ENCODE results near the gene SNRNP27. TPM values are rescaled to one million over a fixed set of nuclear protein-coding genes. Genes with fewer than 3 reads are reported as not detected.
A peak's percentile ranks its signal among the peaks of the same experiment; 100 is the strongest.

Gene SNRNP27, protein sequence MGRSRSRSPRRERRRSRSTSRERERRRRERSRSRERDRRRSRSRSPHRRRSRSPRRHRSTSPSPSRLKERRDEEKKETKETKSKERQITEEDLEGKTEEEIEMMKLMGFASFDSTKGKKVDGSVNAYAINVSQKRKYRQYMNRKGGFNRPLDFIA
- total RNA-seq, result 10 to 100 TPM; 38.3 to 51.1 (median 42.0) TPM
- total RNA-seq (2013), result 61.9 TPM
- total RNA-seq, result 12.3 to 35.6 (median 18.3) reads per million in 29 experiments

DNA sequence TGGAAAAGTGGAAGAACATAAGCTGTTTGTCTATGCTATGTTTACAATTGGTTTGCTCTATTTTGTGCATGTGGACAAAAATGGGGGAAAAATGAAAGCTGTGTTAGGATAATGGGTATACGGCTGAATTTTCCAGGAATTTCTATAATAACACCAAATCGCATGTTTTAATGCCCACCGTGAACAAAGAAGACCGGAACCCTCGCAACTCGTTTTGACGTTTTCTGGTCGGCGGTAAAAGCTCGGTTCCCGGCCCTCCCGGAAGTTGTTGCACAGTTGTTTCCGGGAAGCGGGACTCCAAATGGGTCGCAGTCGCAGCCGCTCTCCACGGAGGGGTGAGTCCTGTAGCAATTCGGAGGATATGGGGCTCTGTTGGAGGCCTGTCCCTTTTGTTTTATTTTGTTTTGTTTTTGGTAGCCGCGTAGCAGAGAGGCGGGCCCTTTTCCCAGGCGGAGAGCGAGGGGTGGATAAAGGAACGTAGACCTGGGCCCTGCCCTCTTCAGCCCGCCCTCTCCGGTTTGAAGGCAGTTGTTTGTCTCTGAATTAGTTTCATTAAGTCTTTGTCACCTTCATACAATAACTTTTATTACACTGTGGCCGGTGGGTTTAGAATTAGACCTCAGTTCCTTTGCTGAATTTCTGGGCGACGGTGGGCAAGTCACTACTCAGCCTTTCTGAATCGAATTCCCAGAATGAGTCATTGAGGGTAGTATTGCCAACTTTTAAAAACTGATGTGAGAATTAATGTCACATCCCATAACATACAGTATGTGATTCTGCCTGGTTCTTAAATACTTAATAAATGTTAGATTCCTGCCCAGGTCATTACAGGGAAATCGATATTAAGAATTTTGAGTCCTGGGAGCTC lies at the start of gene SNRNP27:
SNRNP27 (plus strand) TSS at position 273 of the 868 bp plus-strand sequence; CDS start at position 302, 29 bp downstream.
- H3K36me3 ChIP-seq (ENCODE audit: control insufficient read depth in 2 of 2, extremely low read depth in 1 of 2, insufficient read depth in 1 of 2, low read length in 1 of 2), result peaks cover 0 to 29% of the 10 kb centered on the region in 2 donors
- peaks cover 13 to 19% of the 10 kb centered on the region in 2 experiments for H3K4me1 ChIP-seq (ENCODE audit: control insufficient read depth in 1 of 2, extremely low read depth in 1 of 2, insufficient read depth in 2 of 2, low read length in 2 of 2)
- peak within 1 kb of the TSS; percentile 73 to 93 for H3K4me3 ChIP-seq (ENCODE audit: control insufficient read depth in 1 of 2, extremely low read depth in 1 of 2, low read length in 1 of 2)
- peak; percentile 93 to 96 (median 94) for ATAC-seq (replicated peaks in 1 of 4)
- peaks cover 45 to 50% (median 46%) of the 10 kb centered on the region in 3 donors for H3K4me1 Mint-ChIP-seq
- no peaks in the 10 kb centered on the region for H3K9me3 ChIP-seq
- H3K36me3 Mint-ChIP-seq, result peaks cover 16% of the 10 kb centered on the region
- peak within 1 kb of the TSS; percentile 65 for H3K27ac ChIP-seq (ENCODE audit: low read length)
- ChIA-PET POLR2A (interaction anchor here (0.5 to 1.6 kb wide), 5 partner anchors 20 to 292 kb away, joined by 3 to 20 read pairs (median 6); partner anchors contain the start of gene MXD1 (in 1 of the 2)), CTCF (interaction anchor here (0.6 to 1.7 kb wide), 12 partner anchors 14 to 410 kb away, joined by 3 to 7 read pairs (median 3); partner anchors contain the start of genes C2orf42 (in 1 of the 2) and SNRPG (in 1 of the 2))
- no peaks in the 10 kb centered on the region for H3K27me3 Mint-ChIP-seq
- peak within 1 kb of the TSS; percentile 86 to 100 (median 99) for H3K4me3 Mint-ChIP-seq
- WGBS (ENCODE audit: insufficient coverage), result under 1% methylated on average over 18 of the region's 32 CpGs
- peak within 1 kb of the TSS; percentile 97 to 99 for H3K27ac Mint-ChIP-seq
- peaks cover 0 to 5% (median 3%) of the 10 kb centered on the region in 3 donors for H3K9me3 Mint-ChIP-seq
- DNase-seq, result peak; percentile 65 to 87 (median 79)
- H3K27me3 ChIP-seq (replicated peaks in 1 of 2; ENCODE audit: control insufficient read depth in 2 of 2, extremely low read depth in 1 of 2, insufficient read depth in 2 of 2, low read length in 1 of 2), result no peaks in the 10 kb centered on the region

DNA sequence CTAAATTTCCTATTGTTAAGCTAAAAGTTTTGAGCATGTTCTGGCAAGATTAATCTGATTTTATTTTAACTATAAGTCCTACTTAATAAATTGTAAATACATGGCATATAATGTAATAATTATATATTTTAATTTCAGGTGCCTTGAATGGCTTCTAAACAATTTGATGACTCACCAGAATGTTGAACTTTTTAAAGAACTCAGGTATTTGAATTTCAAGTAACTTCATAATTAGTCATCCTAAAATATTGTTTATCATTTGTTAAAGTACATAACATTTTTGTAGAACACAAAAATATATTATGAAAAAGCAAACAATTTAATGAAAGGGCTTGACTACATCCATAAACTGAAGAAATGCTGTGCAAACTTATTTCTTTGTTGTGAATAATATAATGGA lies 49.8 kb upstream of the SNRNP27 start:
- CTCF ChIA-PET, result interaction anchor here in 1 of 2 donors (1.4 kb wide), 1 partner anchor 119 kb away, joined by 4 read pairs; no protein-coding TSS in a partner anchor
- H3K4me3 ChIP-seq (ENCODE audit: control insufficient read depth in 1 of 2, extremely low read depth in 1 of 2, low read length in 1 of 2), result no peak overlapping the region
- peaks cover 0 to 4% (median 0%) of the 10 kb centered on the region in 3 donors for H3K4me1 Mint-ChIP-seq
- H3K27me3 Mint-ChIP-seq, result no peaks in the 10 kb centered on the region
- no peaks in the 10 kb centered on the region for H3K27me3 ChIP-seq (replicated peaks in 1 of 2; ENCODE audit: control insufficient read depth in 2 of 2, extremely low read depth in 1 of 2, insufficient read depth in 2 of 2, low read length in 1 of 2)
- H3K4me1 ChIP-seq (ENCODE audit: control insufficient read depth in 1 of 2, extremely low read depth in 1 of 2, insufficient read depth in 2 of 2, low read length in 2 of 2), result no peaks in the 10 kb centered on the region
- no peak overlapping the region for H3K27ac ChIP-seq (ENCODE audit: low read length)
- ATAC-seq (replicated peaks in 1 of 4), result no peak
- H3K27ac Mint-ChIP-seq, result no peak overlapping the region
- H3K4me3 Mint-ChIP-seq, result no peak overlapping the region
- peaks cover 8 to 67% of the 10 kb centered on the region in 2 donors for H3K36me3 ChIP-seq (ENCODE audit: control insufficient read depth in 2 of 2, extremely low read depth in 1 of 2, insufficient read depth in 1 of 2, low read length in 1 of 2)
- H3K36me3 Mint-ChIP-seq, result peaks cover 43% of the 10 kb centered on the region
- POLR2A ChIA-PET, result no interaction called here
- no peaks in the 10 kb centered on the region for H3K9me3 ChIP-seq
- DNase-seq, result no peak
- H3K9me3 Mint-ChIP-seq, result no peaks in the 10 kb centered on the region

- Histone ChIP-seq H3K36me3 (ENCODE audit: control insufficient read depth in 2 of 2, extremely low read depth in 1 of 2, insufficient read depth in 1 of 2, low read length in 1 of 2) (peaks cover 8 to 67% of the 10 kb centered on the region in 2 donors), H3K27me3 (replicated peaks in 1 of 2; ENCODE audit: control insufficient read depth in 2 of 2, extremely low read depth in 1 of 2, insufficient read depth in 2 of 2, low read length in 1 of 2) (no peaks in the 10 kb centered on the region), H3K4me1 (ENCODE audit: control insufficient read depth in 1 of 2, extremely low read depth in 1 of 2, insufficient read depth in 2 of 2, low read length in 2 of 2) (no peaks in the 10 kb centered on the region), H3K9me3 (no peaks in the 10 kb centered on the region), H3K4me3 (ENCODE audit: control insufficient read depth in 1 of 2, extremely low read depth in 1 of 2, low read length in 1 of 2) (no peak overlapping the region), H3K27ac (ENCODE audit: low read length) (no peak overlapping the region)
- ChIA-PET CTCF (no interaction called here), POLR2A (no interaction called here)
- H3K9me3 Mint-ChIP-seq, result no peaks in the 10 kb centered on the region
- DNase-seq (no peak), ATAC-seq (replicated peaks in 1 of 4) (no peak)
- no peak overlapping the region for H3K4me3 Mint-ChIP-seq
- WGBS (ENCODE audit: insufficient coverage), result 100% methylated on average over 2 of the region's 3 CpGs
- H3K36me3 Mint-ChIP-seq, result peaks cover 40% of the 10 kb centered on the region
- H3K4me1 Mint-ChIP-seq, result peaks cover 0 to 4% (median 0%) of the 10 kb centered on the region in 3 donors
- no peaks in the 10 kb centered on the region for H3K27me3 Mint-ChIP-seq
- H3K27ac Mint-ChIP-seq, result no peak overlapping the region
These were observed 49.2 kb upstream of the SNRNP27 start for GRCh38 chr2:69844560-69844959.

- Mint-ChIP-seq H3K27me3 (no peaks in the 10 kb centered on the region), H3K36me3 (peaks cover 37% of the 10 kb centered on the region), H3K4me3 (no peak overlapping the region), H3K9me3 (no peaks in the 10 kb centered on the region), H3K27ac (peak overlapping the region in 1 of 2 donors; percentile 18), H3K4me1 (peaks cover 0 to 4% (median 0%) of the 10 kb centered on the region in 3 donors)
- POLR2A ChIA-PET, result interaction anchor here (0.5 to 0.7 kb wide), 4 partner anchors 89 to 394 kb away, joined by 3 to 5 read pairs (median 4); no protein-coding TSS in a partner anchor
- H3K27ac ChIP-seq (ENCODE audit: low read length), result no peak overlapping the region
- ATAC-seq (replicated peaks in 1 of 4) (no peak), DNase-seq (no peak)
- H3K4me3 ChIP-seq (ENCODE audit: control insufficient read depth in 1 of 2, extremely low read depth in 1 of 2, low read length in 1 of 2), result no peak overlapping the region
- WGBS (ENCODE audit: insufficient coverage), result 95% methylated on average over 3 of the region's 9 CpGs
- H3K27me3 ChIP-seq (replicated peaks in 1 of 2; ENCODE audit: control insufficient read depth in 2 of 2, extremely low read depth in 1 of 2, insufficient read depth in 2 of 2, low read length in 1 of 2), result no peaks in the 10 kb centered on the region
- no peaks in the 10 kb centered on the region for H3K9me3 ChIP-seq
- H3K4me1 ChIP-seq (ENCODE audit: control insufficient read depth in 1 of 2, extremely low read depth in 1 of 2, insufficient read depth in 2 of 2, low read length in 2 of 2), result no peaks in the 10 kb centered on the region
- H3K36me3 ChIP-seq (ENCODE audit: control insufficient read depth in 2 of 2, extremely low read depth in 1 of 2, insufficient read depth in 1 of 2, low read length in 1 of 2), result peaks cover 2 to 69% of the 10 kb centered on the region in 2 donors
- CTCF ChIA-PET, result interaction anchor here (0.5 to 1.2 kb wide), 4 partner anchors 16 to 445 kb away, joined by 3 to 7 read pairs (median 3); no protein-coding TSS in a partner anchor
These were observed 47.3 kb upstream of the SNRNP27 start for GRCh38 chr2:69846182-69847067.

- Histone ChIP-seq H3K27ac (ENCODE audit: low read length) (no peak overlapping the region), H3K36me3 (ENCODE audit: control insufficient read depth in 2 of 2, extremely low read depth in 1 of 2, insufficient read depth in 1 of 2, low read length in 1 of 2) (peaks cover 2 to 65% of the 10 kb centered on the region in 2 donors), H3K27me3 (replicated peaks in 1 of 2; ENCODE audit: control insufficient read depth in 2 of 2, extremely low read depth in 1 of 2, insufficient read depth in 2 of 2, low read length in 1 of 2) (no peaks in the 10 kb centered on the region), H3K4me3 (ENCODE audit: control insufficient read depth in 1 of 2, extremely low read depth in 1 of 2, low read length in 1 of 2) (no peak overlapping the region), H3K9me3 (no peaks in the 10 kb centered on the region), H3K4me1 (ENCODE audit: control insufficient read depth in 1 of 2, extremely low read depth in 1 of 2, insufficient read depth in 2 of 2, low read length in 2 of 2) (no peaks in the 10 kb centered on the region)
- no peak overlapping the region for H3K4me3 Mint-ChIP-seq
- no peaks in the 10 kb centered on the region for H3K27me3 Mint-ChIP-seq
- H3K9me3 Mint-ChIP-seq, result no peaks in the 10 kb centered on the region
- DNase-seq (no peak), ATAC-seq (replicated peaks in 1 of 4) (no peak)
- H3K4me1 Mint-ChIP-seq, result peaks cover 0 to 1% (median 0%) of the 10 kb centered on the region in 3 donors
- ChIA-PET CTCF (interaction anchor here in 1 of 2 donors (1.1 to 1.2 kb wide), 2 partner anchors 10 to 122 kb away, joined by 3 read pairs; no protein-coding TSS in a partner anchor), POLR2A (interaction anchor here in 1 of 2 donors (0.7 kb wide), 2 partner anchors 13 to 393 kb away, joined by 3 read pairs; no protein-coding TSS in a partner anchor)
- WGBS (ENCODE audit: insufficient coverage), result no CpG with 5 or more reads among the region's 5 CpGs
- H3K27ac Mint-ChIP-seq, result no peak overlapping the region
- peaks cover 37% of the 10 kb centered on the region for H3K36me3 Mint-ChIP-seq
These were observed 46.5 kb upstream of the SNRNP27 start for GRCh38 chr2:69847068-69847828.

Measured in T-cell (primary cell).